ENCODE data around the gene CCDC137. TPM values are rescaled to one million over a fixed set of nuclear protein-coding genes. Genes with fewer than 3 reads are reported as not detected.
A peak's percentile ranks its signal among the peaks of the same experiment; 100 is the strongest.

The CCDC137 gene
- total RNA-seq, 2 donors from 2014 or later, result 35.8 to 44.2 TPM

DNA sequence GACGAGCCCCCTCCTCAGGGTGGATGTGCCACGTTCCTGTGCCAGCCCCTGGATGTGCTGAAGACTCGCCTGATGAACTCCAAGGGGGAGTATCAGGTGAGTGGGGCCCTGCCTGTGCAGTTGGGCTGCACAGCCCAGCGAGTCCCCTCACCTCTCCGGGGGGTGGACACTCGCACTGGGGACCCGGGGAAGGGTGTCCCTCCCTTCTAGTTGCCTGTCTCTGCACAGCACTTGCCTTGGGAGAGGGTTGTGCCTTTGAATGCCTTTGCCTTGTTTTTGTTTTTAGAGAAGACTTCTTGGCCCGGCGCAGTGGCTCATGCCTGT is 51.2 kb downstream of the CCDC137 start:
- no peak for DNase-seq
- H3K4me3 ChIP-seq (ENCODE audit: low read length), result no peak overlapping the region
- no peaks in the 10 kb centered on the region for H3K27me3 ChIP-seq (ENCODE audit: control insufficient read depth, insufficient read depth, low read length, poor library complexity, severe bottlenecking)
- no peaks in the 10 kb centered on the region for H3K9me3 ChIP-seq (ENCODE audit: control insufficient read depth, low read length)
- H3K4me1 ChIP-seq (ENCODE audit: control insufficient read depth, insufficient read depth, low read length), result peaks cover 5% of the 10 kb centered on the region
- H3K27ac ChIP-seq (ENCODE audit: low read depth, low read length), result no peak overlapping the region
- Mint-ChIP-seq H3K4me1 (no peaks in the 10 kb centered on the region), H3K27me3 (ENCODE audit: insufficient read depth) (no peaks in the 10 kb centered on the region), H3K27ac (no peak overlapping the region), H3K4me3 (no peak overlapping the region), H3K36me3 (ENCODE audit: low read depth) (peaks cover 2% of the 10 kb centered on the region), H3K9me3 (no peaks in the 10 kb centered on the region)
- H3K9ac ChIP-seq (ENCODE audit: extremely low read depth, low read length, poor library complexity, severe bottlenecking), result no peak overlapping the region
- no peaks in the 10 kb centered on the region for H3K36me3 ChIP-seq (ENCODE audit: control insufficient read depth, insufficient read depth, low read length)
- WGBS, 2 experiments (ENCODE audit: insufficient coverage in 1 of 2, insufficient read length in 1 of 2), result 92 to 96% methylated on average over 7 to 9 of the region's 9 CpGs
- TF ChIP-seq, protein P1, sequence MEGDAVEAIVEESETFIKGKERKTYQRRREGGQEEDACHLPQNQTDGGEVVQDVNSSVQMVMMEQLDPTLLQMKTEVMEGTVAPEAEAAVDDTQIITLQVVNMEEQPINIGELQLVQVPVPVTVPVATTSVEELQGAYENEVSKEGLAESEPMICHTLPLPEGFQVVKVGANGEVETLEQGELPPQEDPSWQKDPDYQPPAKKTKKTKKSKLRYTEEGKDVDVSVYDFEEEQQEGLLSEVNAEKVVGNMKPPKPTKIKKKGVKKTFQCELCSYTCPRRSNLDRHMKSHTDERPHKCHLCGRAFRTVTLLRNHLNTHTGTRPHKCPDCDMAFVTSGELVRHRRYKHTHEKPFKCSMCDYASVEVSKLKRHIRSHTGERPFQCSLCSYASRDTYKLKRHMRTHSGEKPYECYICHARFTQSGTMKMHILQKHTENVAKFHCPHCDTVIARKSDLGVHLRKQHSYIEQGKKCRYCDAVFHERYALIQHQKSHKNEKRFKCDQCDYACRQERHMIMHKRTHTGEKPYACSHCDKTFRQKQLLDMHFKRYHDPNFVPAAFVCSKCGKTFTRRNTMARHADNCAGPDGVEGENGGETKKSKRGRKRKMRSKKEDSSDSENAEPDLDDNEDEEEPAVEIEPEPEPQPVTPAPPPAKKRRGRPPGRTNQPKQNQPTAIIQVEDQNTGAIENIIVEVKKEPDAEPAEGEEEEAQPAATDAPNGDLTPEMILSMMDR (conservative IDR thresholded peaks at IDR 0.05), result no peak

- TF ChIP-seq, protein P1 (conservative IDR thresholded peaks at IDR 0.05), result no peak
- Mint-ChIP-seq H3K27me3 (ENCODE audit: insufficient read depth) (no peaks in the 10 kb centered on the region), H3K4me1 (peaks cover 6% of the 10 kb centered on the region), H3K9me3 (no peaks in the 10 kb centered on the region), H3K27ac (no peak overlapping the region), H3K36me3 (ENCODE audit: low read depth) (peaks cover 2% of the 10 kb centered on the region), H3K4me3 (no peak overlapping the region)
- Histone ChIP-seq H3K9me3 (ENCODE audit: control insufficient read depth, low read length) (no peaks in the 10 kb centered on the region), H3K27me3 (ENCODE audit: control insufficient read depth, insufficient read depth, low read length, poor library complexity, severe bottlenecking) (no peaks in the 10 kb centered on the region), H3K4me3 (ENCODE audit: low read length) (no peak overlapping the region), H3K9ac (ENCODE audit: extremely low read depth, low read length, poor library complexity, severe bottlenecking) (no peak overlapping the region), H3K27ac (ENCODE audit: low read depth, low read length) (no peak overlapping the region), H3K4me1 (ENCODE audit: control insufficient read depth, insufficient read depth, low read length) (no peaks in the 10 kb centered on the region), H3K36me3 (ENCODE audit: control insufficient read depth, insufficient read depth, low read length) (no peaks in the 10 kb centered on the region)
- 94 to 97% methylated on average over 25 to 32 of the region's 33 CpGs for WGBS, 2 experiments (ENCODE audit: insufficient coverage in 1 of 2, insufficient read length in 1 of 2)
- peak; percentile 51 for DNase-seq
These were observed 53.1 kb downstream of the CCDC137 start for GRCh38 chr17:81719410-81720266.

DNA sequence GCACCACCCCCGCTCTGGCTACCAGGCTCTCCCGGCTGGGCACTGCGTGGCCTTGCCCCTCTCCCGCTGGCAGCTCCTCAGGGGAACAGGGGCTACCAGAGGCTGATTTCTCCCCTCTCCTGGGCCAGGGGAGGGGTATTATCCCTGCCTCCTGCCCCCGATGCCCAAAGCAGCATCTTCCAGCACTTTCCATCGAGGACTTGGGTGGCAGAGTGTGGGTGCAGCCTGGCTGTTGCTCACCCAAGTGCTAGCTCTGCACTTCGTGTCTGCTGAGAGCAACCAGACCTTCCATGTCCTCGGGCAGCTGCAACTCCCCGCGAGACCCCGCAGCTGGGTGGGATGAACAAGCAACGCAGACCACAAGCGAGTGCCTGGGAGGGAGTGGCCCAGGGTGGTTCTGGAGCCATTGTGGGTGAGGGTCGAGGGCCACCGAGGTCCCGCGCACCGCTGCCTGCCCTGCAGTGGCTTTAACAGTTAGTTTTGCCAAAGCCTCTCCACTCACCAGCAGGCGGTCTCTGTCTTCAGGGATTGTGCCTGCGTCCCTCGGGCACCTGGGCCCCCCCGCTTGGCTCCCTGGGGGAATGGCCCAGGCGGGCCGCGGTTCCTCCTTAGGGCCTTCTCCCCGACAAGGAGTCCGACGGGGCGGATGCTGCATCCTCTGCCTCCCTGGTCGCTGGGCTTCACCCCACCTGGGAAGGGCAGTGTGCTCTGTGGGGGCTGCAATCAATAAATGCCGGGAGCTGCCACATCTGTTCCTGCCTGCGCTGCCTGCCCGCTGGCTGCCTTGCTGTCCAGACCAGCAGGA is 53.9 kb downstream of the CCDC137 start:
- Histone ChIP-seq H3K36me3 (ENCODE audit: control insufficient read depth, insufficient read depth, low read length) (no peaks in the 10 kb centered on the region), H3K27ac (ENCODE audit: low read depth, low read length) (no peak overlapping the region), H3K9me3 (ENCODE audit: control insufficient read depth, low read length) (no peaks in the 10 kb centered on the region), H3K4me3 (ENCODE audit: low read length) (no peak overlapping the region), H3K9ac (ENCODE audit: extremely low read depth, low read length, poor library complexity, severe bottlenecking) (no peak overlapping the region), H3K27me3 (ENCODE audit: control insufficient read depth, insufficient read depth, low read length, poor library complexity, severe bottlenecking) (no peaks in the 10 kb centered on the region), H3K4me1 (ENCODE audit: control insufficient read depth, insufficient read depth, low read length) (no peaks in the 10 kb centered on the region)
- WGBS, 2 experiments (ENCODE audit: insufficient coverage in 1 of 2, insufficient read length in 1 of 2), result 90 to 95% methylated on average over 20 to 33 of the region's 33 CpGs
- H3K4me3 Mint-ChIP-seq, result no peak overlapping the region
- H3K27me3 Mint-ChIP-seq (ENCODE audit: insufficient read depth), result no peaks in the 10 kb centered on the region
- no peak overlapping the region for H3K27ac Mint-ChIP-seq
- TF ChIP-seq, protein P1 (conservative IDR thresholded peaks at IDR 0.05), result no peak
- H3K9me3 Mint-ChIP-seq, result no peaks in the 10 kb centered on the region
- DNase-seq, result no peak
- peaks cover 6% of the 10 kb centered on the region for H3K4me1 Mint-ChIP-seq
- H3K36me3 Mint-ChIP-seq (ENCODE audit: low read depth), result peaks cover 2% of the 10 kb centered on the region

Data from endodermal cell (in vitro differentiated cells).